GM12878 (cell line): ENCODE measurements around the gene B3GNT3. TPM values are rescaled to one million over a fixed set of nuclear protein-coding genes. Genes with fewer than 3 reads are reported as not detected.

ENCODE experiments used
- ATAC-seq: fragments of 200-7000 bp; cut with Tn5 transposase; 3 replicates; pipeline ENCODE4 v1.9.1; 2020; ENCODE audit warnings: mild to moderate bottlenecking, moderate library complexity
- BruUV-seq: library from RNA; stranded (reverse); fragments of 400-500 nt; replicated peaks from 2 replicates; lab custom pipeline; 2021; lab: Mats Ljungman, UMichigan
- CTCF ChIA-PET: fragments of 300-600 bp; sonication (Branson Sonifier 250); formaldehyde crosslinking; extraction: SDS; loops from one replicate; lab custom pipeline; 2021; ENCODE audit warnings: inconsistent platforms; lab: Yijun Ruan, JAX
- POLR2A ChIA-PET: fragments of 350-600 bp; formaldehyde crosslinking; extraction: SDS; loops from one replicate; lab custom pipeline; 2021; ENCODE audit warnings: inconsistent platforms; lab: Charles Lee
- RAD21 ChIA-PET: fragments of 300-600 bp; sonication (Branson Sonifier 250); formaldehyde crosslinking; loops from one replicate; lab custom pipeline; 2023; ENCODE audit warnings: antibody characterized with exemption; ENCODE audit not compliant: unreplicated experiment; lab: Charles Lee
- SMC1A ChIA-PET: fragments of 300-600 bp; sonication (Branson Sonifier 250); formaldehyde crosslinking; loops from one replicate; lab custom pipeline; 2023; ENCODE audit not compliant: unreplicated experiment, uncharacterized antibody; lab: Charles Lee
- DNase-seq: peaks from one replicate; pipeline ENCODE4 v3.0.0-alpha.2; 2011; ENCODE audit warnings: low read depth, low spot score
- FAIRE-seq: peaks from 3 replicates; lab custom pipeline; 2011; peaks lifted over from hg19 to GRCh38; lab: Jason Lieb, UNC
- H2AFZ ChIP-seq: 2 replicates; pipeline ENCODE4 v1.6.0; 2011; ENCODE audit warnings: low read depth, low read length, control low read depth; ENCODE audit not compliant: control insufficient read depth
- H3K27ac ChIP-seq: 2 replicates; pipeline ENCODE4 v1.5.1; 2011; ENCODE audit warnings: control low read depth; ENCODE audit not compliant: control insufficient read depth, insufficient read depth
- H3K27me3 ChIP-seq, 2 experiments: replicated peaks in 1 of 2; 2 replicates each; pipeline versions ENCODE4 v1.6.0 to v1.6.1; 2011; ENCODE audit warnings: low read length in 1 of 2; ENCODE audit not compliant: control insufficient read depth in 2 of 2, insufficient read depth in 2 of 2
- H3K36me3 ChIP-seq, 2 experiments: 2 replicates each; pipeline ENCODE4 v1.5.1; 2011; ENCODE audit warnings: low read length in 1 of 2; ENCODE audit not compliant: control insufficient read depth in 2 of 2, insufficient read depth in 2 of 2
- H3K4me1 ChIP-seq: 2 replicates; pipeline ENCODE4 v1.6.1; 2011; ENCODE audit warnings: mild to moderate bottlenecking, low read length, moderate library complexity, mixed read lengths; ENCODE audit not compliant: control insufficient read depth, insufficient read depth
- H3K4me2 ChIP-seq: 2 replicates; pipeline ENCODE4 v1.6.0; 2011; ENCODE audit warnings: control low read depth; ENCODE audit not compliant: control insufficient read depth, insufficient read depth
- H3K4me3 ChIP-seq: fragments of 200-600 bp; sonication (generic); 2 replicates; pipeline ENCODE4 v1.5.1; 2016
- H3K79me2 ChIP-seq: 2 replicates; pipeline ENCODE4 v1.6.0; 2011; ENCODE audit warnings: low read length; ENCODE audit not compliant: control insufficient read depth, insufficient read depth
- H3K9ac ChIP-seq: 2 replicates; pipeline ENCODE4 v1.8.0; 2011; ENCODE audit warnings: low read length, control low read depth, mixed read lengths; ENCODE audit not compliant: control insufficient read depth, insufficient read depth
- H3K9me3 ChIP-seq: replicated peaks from 3 replicates; pipeline ENCODE4 v1.5.1; 2011; ENCODE audit warnings: mild to moderate bottlenecking, low read length; ENCODE audit not compliant: control insufficient read depth, insufficient read depth
- H4K20me1 ChIP-seq: 2 replicates; pipeline ENCODE4 v1.6.0; 2011; ENCODE audit not compliant: control insufficient read depth, insufficient read depth
- GATAD2B ChIP-seq: fragments of 450-650 bp; conservative IDR thresholded peaks from 2 replicates; pipeline ENCODE4 v1.6.1; 2017; ENCODE audit warnings: low read depth, mild to moderate bottlenecking, moderate library complexity
- IKZF2 ChIP-seq, 2 experiments: fragments of 450-650 bp; IDR thresholded peaks; 2 replicates each; pipeline ENCODE4 v1.6.1; 2017; ENCODE audit warnings: mild to moderate bottlenecking in 2 of 2, moderate library complexity in 2 of 2
- POU2F2 ChIP-seq: IDR thresholded peaks from 3 replicates; pipeline ENCODE4 v1.6.1; 2011; ENCODE audit warnings: low read depth, mild to moderate bottlenecking, low read length, borderline replicate concordance
- SMARCA5 ChIP-seq: fragments of 450-650 bp; IDR thresholded peaks from 2 replicates; pipeline ENCODE4 v1.6.1; 2017; ENCODE audit warnings: mild to moderate bottlenecking
- SREBF2 ChIP-seq: IDR thresholded peaks from 2 replicates; pipeline ENCODE4 v1.6.1; 2012; ENCODE audit warnings: mild to moderate bottlenecking, low read length
- STAT3 ChIP-seq: IDR thresholded peaks from 2 replicates; pipeline ENCODE4 v1.6.1; 2011; ENCODE audit warnings: low read depth, low read length, improper control_type of control experiment
- ZNF217 ChIP-seq: fragments of 450-650 bp; IDR thresholded peaks from 2 replicates; pipeline ENCODE4 v1.6.1; 2017; ENCODE audit warnings: antibody characterized with exemption, mild to moderate bottlenecking
- WGBS: methylation state at CpG from one replicate; pipeline ENCODE4 v1.1.6; 2016; ENCODE audit warnings: low lambda C conversion rate; ENCODE audit not compliant: insufficient replicate concordance, insufficient coverage; ENCODE audit errors: missing lambda C conversion rate; 5-methylcytosine and 5-hydroxymethylcytosine counted together
- in situ Hi-C: fragments of 300-500 bp; cut with MboI; formaldehyde crosslinking; loops from 9 replicates; pipeline ENCODE4 v1.14.3; 2018; ENCODE audit warnings: mixed read lengths
- intact Hi-C: fragments of 100-400 bp; cut with micrococcal nuclease; formaldehyde crosslinking; loops from one replicate; pipeline ENCODE4 v1.14.2; 2022; ENCODE audit not compliant: unreplicated experiment
- polyA plus RNA-seq, 11 experiments: library from polyadenylated mRNA; depleted of rRNA in 4 of 11; unstranded in 6 of 11; stranded (reverse) in 5 of 11; fragments of >200 nt; fragmentation: Nextera tagmentation in 4 of 11; fragmentation: Illumina TruSeq in 1 of 11; extraction: Ambion mirVana in 4 of 11; extraction: Trizol in 1 of 11; gene quantifications; 1 replicate in 1 of 11; 2 replicates in 10 of 11; pipeline versions ENCODE4 v1.2.1 to v1.2.3, GENCODE V29; 2011 to 2016; ENCODE audit warnings: inconsistent platforms in 2 of 11, missing spikeins in 2 of 11, low read depth in 1 of 11
- total RNA-seq, 4 experiments: library from RNA; depleted of rRNA in 3 of 4; stranded (reverse); fragments of >200 nt in 3 of 4; fragmentation: Illumina TruSeq in 1 of 4; extraction: Trizol in 1 of 4; gene quantifications; 2 replicates each; pipeline versions ENCODE4 v1.2.1 to v1.2.3, GENCODE V29; 2013 to 2021

B3GNT3 gene
- total and polyA plus RNA-seq, 10 of the 15 experiments (the other 5 are each of a cell fraction or from before 2014, with no cell fraction given): not detected

- ChIA-PET POLR2A (interaction anchor here (0.8 to 1.0 kb wide), 3 partner anchors 10 to 99 kb away, joined by 3 to 4 read pairs (median 3); partner anchors contain the start of gene JAK3), CTCF (interaction anchor here (1.5 kb wide), 1 partner anchor 10 kb away, joined by 4 read pairs; no protein-coding TSS in a partner anchor), RAD21 (interaction anchor here (1.6 to 1.8 kb wide), 2 partner anchors 9 to 18 kb away, joined by 7 to 10 read pairs; no protein-coding TSS in a partner anchor), SMC1A (interaction anchor here (0.8 to 2.8 kb wide), 4 partner anchors 10 to 225 kb away, joined by 3 to 9 read pairs (median 4); no protein-coding TSS in a partner anchor)
- peak overlapping the region; percentile 95; the same call in 1 of the 2 replicates for H3K27ac ChIP-seq
- ATAC-seq: no peak
- FAIRE-seq: no peak
- no peak overlapping the region; the same call in none of the 2 replicates for H3K9ac ChIP-seq
- no TSS peak for BruUV-seq
- H3K4me1 ChIP-seq: peaks cover 33% of the 10 kb centered on the region
- H3K79me2 ChIP-seq: peaks cover 35% of the 10 kb centered on the region
- no peaks in the 10 kb centered on the region for H3K36me3 ChIP-seq
- no peak overlapping the region for H2AFZ ChIP-seq
- H3K4me3 ChIP-seq: peak overlapping the region; percentile 77
- no peak for TF ChIP-seq POU2F2
- TF ChIP-seq SREBF2: no peak
- TF ChIP-seq SMARCA5: peak; percentile 71; the same call in 1 of the 2 replicates
- 0 out of 2 replicates have a peak, but pooled peaks have one; percentile 32 for TF ChIP-seq GATAD2B
- no peak for TF ChIP-seq STAT3
- TF ChIP-seq IKZF2 (IDR thresholded peaks at IDR 0.05): 0 out of 4 replicates have a peak, but pooled peaks of 1 of the 2 experiments have one; percentile 8
- peak; percentile 77 for TF ChIP-seq ZNF217
- peak overlapping the region; percentile 98 for H3K4me2 ChIP-seq
- no peaks in the 10 kb centered on the region for H4K20me1 ChIP-seq
- intact Hi-C loops (no loop called here), in situ Hi-C loops (no loop called here)
- 54% methylated on average over 6 of the region's 6 CpGs for WGBS
- DNase-seq: no peak
- H3K27me3 ChIP-seq: no peaks in the 10 kb centered on the region
- H3K9me3 ChIP-seq: no peaks in the 10 kb centered on the region
Observed at GRCh38 chr19:17748884-17749638, 45.9 kb upstream of the B3GNT3 start.
